ENCODE results near the gene NGEF.

NGEF gene

GRCh38 chr2:232897598-232898408, 115.3 kb downstream of the NGEF start:
- DNase-seq (ENCODE audit: low read depth): no peak

- no peak for DNase-seq (ENCODE audit: low read depth)
Measured at GRCh38 chr2:232896720-232897597, 116.1 kb downstream of the NGEF start.

GRCh38 chr2:232896111-232896510, 116.9 kb downstream of the NGEF start:
- no peak for DNase-seq (ENCODE audit: low read depth)

GRCh38 chr2:232894746-232895145, 118.3 kb downstream of the NGEF start:
- no peak for DNase-seq (ENCODE audit: low read depth)

GRCh38 chr2:232894251-232894650, 118.8 kb downstream of the NGEF start:
- DNase-seq (ENCODE audit: low read depth): no peak

GRCh38 chr2:232893834-232894233, 119.2 kb downstream of the NGEF start:
- no peak for DNase-seq (ENCODE audit: low read depth)

- DNase-seq (ENCODE audit: low read depth): no peak
Measured at GRCh38 chr2:232892843-232893242, 120.2 kb downstream of the NGEF start.

- no peak for DNase-seq (ENCODE audit: low read depth)
Measured at GRCh38 chr2:232892221-232892620, 120.8 kb downstream of the NGEF start.

- DNase-seq (ENCODE audit: low read depth): peak; percentile 79
Measured at GRCh38 chr2:232891621-232892071, 121.4 kb downstream of the NGEF start.

- peak; percentile 37 for DNase-seq (ENCODE audit: low read depth)
Measured at GRCh38 chr2:232890896-232891601, 122.0 kb downstream of the NGEF start.

GRCh38 chr2:232890536-232890895, 122.5 kb downstream of the NGEF start:
- DNase-seq (ENCODE audit: low read depth): no peak

- DNase-seq (ENCODE audit: low read depth): no peak
Measured at GRCh38 chr2:232889876-232890401, 123.1 kb downstream of the NGEF start.

GRCh38 chr2:232888839-232889529, 124.1 kb downstream of the NGEF start:
- DNase-seq (ENCODE audit: low read depth): no peak

- no peak for DNase-seq (ENCODE audit: low read depth)
Measured at GRCh38 chr2:232888099-232888836, 124.8 kb downstream of the NGEF start.

GRCh38 chr2:232887171-232887850, 125.7 kb downstream of the NGEF start:
- DNase-seq (ENCODE audit: low read depth): peak; percentile 12

- no peak for DNase-seq (ENCODE audit: low read depth)
Measured at GRCh38 chr2:232886632-232887031, 126.4 kb downstream of the NGEF start.

GRCh38 chr2:232886176-232886575, 126.9 kb downstream of the NGEF start:
- no peak for DNase-seq (ENCODE audit: low read depth)

- no peak for DNase-seq (ENCODE audit: low read depth)
Measured at GRCh38 chr2:232885264-232885961, 127.6 kb downstream of the NGEF start.

- no peak for DNase-seq (ENCODE audit: low read depth)
Measured at GRCh38 chr2:232884549-232885263, 128.3 kb downstream of the NGEF start.
